H1 (cell line): ENCODE data around the gene DMBX1. TPM values are rescaled to one million over a fixed set of nuclear protein-coding genes. Genes with fewer than 3 reads are reported as not detected.

Source experiments
- CTCF ChIA-PET: fragments of 300-600 bp; sonication (Branson Sonifier 250); formaldehyde crosslinking; loops from one replicate; lab custom pipeline; 2021; ENCODE audit not compliant: partially characterized antibody; lab: Charles Lee
- POLR2A ChIA-PET: fragments of 300-600 bp; sonication (Branson Sonifier 250); formaldehyde crosslinking; loops from one replicate; lab custom pipeline; 2021; ENCODE audit warnings: inconsistent platforms; ENCODE audit not compliant: partially characterized antibody; lab: Charles Lee
- DNase-seq, 2 experiments: peaks; one replicate each; pipeline versions ENCODE4 v3.0.0 to v3.0.0-alpha.2; 2010 to 2022; ENCODE audit warnings: low spot score in 2 of 2, low read depth in 1 of 2, mixed read lengths in 1 of 2
- FAIRE-seq: peaks from 2 replicates; lab custom pipeline; 2011; peaks lifted over from hg19 to GRCh38; lab: Jason Lieb, UNC
- H2AFZ ChIP-seq: 2 replicates; pipeline ENCODE4 v1.8.1; 2012; ENCODE audit warnings: low read length, inconsistent platforms
- H2AK5ac ChIP-seq: 2 replicates; pipeline ENCODE4 v1.6.1; 2013; ENCODE audit warnings: low read depth, low read length
- H2BK120ac ChIP-seq: replicated peaks from 2 replicates; pipeline ENCODE3; 2013; ENCODE audit warnings: low read depth, low read length, inconsistent platforms
- H2BK12ac ChIP-seq: 2 replicates; pipeline ENCODE4 v1.6.1; 2013; ENCODE audit warnings: low read depth, low read length
- H2BK15ac ChIP-seq: 2 replicates; pipeline ENCODE4 v1.6.1; 2013; ENCODE audit warnings: low read length
- H2BK20ac ChIP-seq: 2 replicates; pipeline ENCODE4 v1.6.1; 2013; ENCODE audit warnings: low read length
- H2BK5ac ChIP-seq: 2 replicates; pipeline ENCODE4 v1.6.1; 2013; ENCODE audit warnings: low read depth, low read length
- H3K14ac ChIP-seq: 2 replicates; pipeline ENCODE4 v1.6.1; 2013; ENCODE audit warnings: inconsistent platforms; ENCODE audit not compliant: insufficient read length
- H3K18ac ChIP-seq: 2 replicates; pipeline ENCODE4 v1.6.1; 2013; ENCODE audit warnings: low read length; ENCODE audit errors: extremely low read depth
- H3K23ac ChIP-seq: 2 replicates; pipeline ENCODE4 v1.6.1; 2013; ENCODE audit warnings: inconsistent platforms; ENCODE audit not compliant: insufficient read length
- H3K23me2 ChIP-seq: 2 replicates; pipeline ENCODE4 v1.6.1; 2013; ENCODE audit warnings: low read depth, low read length
- H3K27ac ChIP-seq: 2 replicates; pipeline ENCODE4 v1.6.1; 2011; ENCODE audit warnings: low read depth, low read length, inconsistent platforms
- H3K27me3 ChIP-seq, 4 experiments: replicated peaks in 1 of 4; 1 replicate in 1 of 4; 2 replicates in 3 of 4; pipeline versions ENCODE4 v1.6.1 to v1.8.1; 2011 to 2013; ENCODE audit warnings: low read length in 3 of 4, mild to moderate bottlenecking in 3 of 4, inconsistent platforms in 2 of 4, mixed read lengths in 2 of 4, moderate library complexity in 1 of 4; ENCODE audit not compliant: control insufficient read depth in 3 of 4, insufficient read depth in 3 of 4; ENCODE audit errors: extremely low read depth in 1 of 4
- H3K36me3 ChIP-seq, 4 experiments: 2 replicates each; pipeline versions ENCODE4 v1.6.1 to v1.8.1; 2011 to 2013; ENCODE audit warnings: mild to moderate bottlenecking in 4 of 4, low read length in 3 of 4, moderate library complexity in 2 of 4, control low read depth in 1 of 4, inconsistent platforms in 1 of 4; ENCODE audit not compliant: insufficient read depth in 4 of 4, control insufficient read depth in 2 of 4
- H3K4ac ChIP-seq: replicated peaks from 2 replicates; pipeline ENCODE3; 2013; ENCODE audit warnings: low read length, low read depth, mixed read lengths, inconsistent platforms; ENCODE audit not compliant: insufficient read length
- H3K4me1 ChIP-seq, 4 experiments: replicated peaks in 1 of 4; 1 replicate in 1 of 4; 2 replicates in 3 of 4; pipeline versions ENCODE4 v1.6.1 to v1.8.1; 2011 to 2013; ENCODE audit warnings: low read length in 3 of 4, inconsistent platforms in 2 of 4, mixed read lengths in 1 of 4; ENCODE audit not compliant: insufficient read depth in 4 of 4, control insufficient read depth in 3 of 4
- H3K4me2 ChIP-seq, 2 experiments: 2 replicates each; pipeline versions ENCODE4 v1.6.1 to v1.8.1; 2011 to 2013; ENCODE audit warnings: low read depth in 2 of 2, low read length in 2 of 2, control low read depth in 1 of 2, inconsistent platforms in 1 of 2, mild to moderate bottlenecking in 1 of 2; ENCODE audit not compliant: insufficient read depth in 1 of 2
- H3K4me3 ChIP-seq, 4 experiments: fragments of 200-600, 300-600 bp in 1 of 4; sonication (generic), shearing (Covaris generic), sonication (Bioruptor Twin) in 1 of 4; 2 replicates each; pipeline versions ENCODE4 v1.5.1 to v1.8.1; 2011 to 2016; ENCODE audit warnings: low read length in 4 of 4, low read depth in 3 of 4, control low read depth in 2 of 4, inconsistent platforms in 2 of 4, mild to moderate bottlenecking in 2 of 4, mixed read lengths in 1 of 4, moderate library complexity in 1 of 4; ENCODE audit not compliant: insufficient read depth in 2 of 4; ENCODE audit errors: extremely low read depth in 1 of 4
- H3K56ac ChIP-seq: replicated peaks from 2 replicates; pipeline ENCODE3; 2013; ENCODE audit warnings: low read depth, mild to moderate bottlenecking, mixed read lengths, low read length, inconsistent platforms; ENCODE audit not compliant: insufficient read length
- H3K79me1 ChIP-seq: 2 replicates; pipeline ENCODE4 v1.6.1; 2013; ENCODE audit warnings: low read depth, low read length, control low read depth
- H3K79me2 ChIP-seq, 2 experiments: 2 replicates each; pipeline versions ENCODE4 v1.6.1 to v1.8.1; 2012 to 2013; ENCODE audit warnings: low read length in 2 of 2, mild to moderate bottlenecking in 2 of 2, inconsistent platforms in 1 of 2; ENCODE audit not compliant: insufficient read depth in 2 of 2, control insufficient read depth in 1 of 2
- H3K9ac ChIP-seq, 4 experiments: replicated peaks in 1 of 4; 1 replicate in 1 of 4; 2 replicates in 3 of 4; pipeline versions ENCODE4 v1.6.1 to v1.8.1; 2011 to 2013; ENCODE audit warnings: low read depth in 3 of 4, low read length in 3 of 4, control low read depth in 2 of 4, mild to moderate bottlenecking in 2 of 4, moderate library complexity in 2 of 4, inconsistent platforms in 1 of 4; ENCODE audit errors: extremely low read depth in 1 of 4
- H3K9me3 ChIP-seq, 2 experiments: 2 replicates each; pipeline versions ENCODE4 v1.6.1 to v1.8.1; 2012 to 2013; ENCODE audit warnings: mild to moderate bottlenecking in 2 of 2, moderate library complexity in 2 of 2, control low read depth in 1 of 2, inconsistent platforms in 1 of 2, low read depth in 1 of 2, low read length in 1 of 2, mixed read lengths in 1 of 2; ENCODE audit not compliant: insufficient read depth in 2 of 2
- H4K20me1 ChIP-seq, 2 experiments: replicated peaks in 1 of 2; 2 replicates each; pipeline versions ENCODE3 to v1.8.1; 2011 to 2013; ENCODE audit warnings: inconsistent platforms in 2 of 2, low read length in 2 of 2, mild to moderate bottlenecking in 1 of 2; ENCODE audit not compliant: insufficient read depth in 2 of 2, control insufficient read depth in 1 of 2
- H4K5ac ChIP-seq: 2 replicates; pipeline ENCODE4 v1.6.1; 2013; ENCODE audit warnings: low read length, low read depth, mixed read lengths, inconsistent platforms; ENCODE audit not compliant: insufficient read length
- H4K8ac ChIP-seq: 2 replicates; pipeline ENCODE4 v1.8.0; 2013; ENCODE audit warnings: mild to moderate bottlenecking, moderate library complexity, low read length, inconsistent platforms; ENCODE audit not compliant: insufficient read depth; ENCODE audit errors: extremely low read depth
- H4K91ac ChIP-seq: replicated peaks from 2 replicates; pipeline ENCODE3; 2013; ENCODE audit warnings: low read length, mixed read lengths, inconsistent platforms; ENCODE audit not compliant: insufficient read length
- CREB1 ChIP-seq: IDR thresholded peaks from 2 replicates; pipeline ENCODE4 v1.6.1; 2012; ENCODE audit warnings: inconsistent platforms
- SUZ12 ChIP-seq: fragments of 200-600 bp; sonication (generic); IDR thresholded peaks from 2 replicates; pipeline ENCODE4 v1.6.1; 2012; ENCODE audit warnings: mild to moderate bottlenecking, inconsistent platforms, low read length, moderate library complexity, mixed read lengths
- YY1 ChIP-seq: IDR thresholded peaks from 2 replicates; pipeline ENCODE4 v1.6.1; 2011; ENCODE audit warnings: low read depth, mild to moderate bottlenecking, low read length
- WGBS, 2 experiments: shearing (Covaris generic) in 1 of 2; methylation state at CpG; one replicate each; pipeline versions ENCODE4 v1.1.6 to v1.1.7; 2013 to 2015; ENCODE audit warnings: low lambda C conversion rate in 2 of 2, mixed read lengths in 2 of 2, inconsistent platforms in 1 of 2, low coverage in 1 of 2, missing lambda C conversion rate in 1 of 2; ENCODE audit not compliant: insufficient replicate concordance in 2 of 2, insufficient coverage in 1 of 2, insufficient read length in 1 of 2; ENCODE audit errors: extremely low coverage in 1 of 2, missing lambda C conversion rate in 1 of 2; 5-methylcytosine and 5-hydroxymethylcytosine counted together
- polyA plus RNA-seq, 7 experiments: library from polyadenylated mRNA; depleted of rRNA in 3 of 7; stranded (reverse) in 5 of 7; unstranded in 2 of 7; fragments of >200 nt in 5 of 7; fragments of 200-250 nt in 2 of 7; gene quantifications; 1 replicate in 5 of 7; 2 replicates in 1 of 7; 4 replicates in 1 of 7; pipeline versions ENCODE4 v1.2.1 to v1.2.3, GENCODE V29; 2011 to 2013; ENCODE audit warnings: missing spikeins in 2 of 7, mixed read lengths in 2 of 7
- total RNA-seq: library from RNA; stranded (reverse); fragmentation: NEBNext Ultra II Directional; extraction: Animal tissue kit (Norgen Biotek cat#: 25700); gene quantifications from 2 replicates; pipeline ENCODE4 v1.2.1, GENCODE V29; 2021

The DMBX1 gene
- total and polyA plus RNA-seq, 2 of the 8 experiments (the other 6 are each of a cell fraction or from before 2014, with no cell fraction given): 0.23 to 0.30 TPM

DNA sequence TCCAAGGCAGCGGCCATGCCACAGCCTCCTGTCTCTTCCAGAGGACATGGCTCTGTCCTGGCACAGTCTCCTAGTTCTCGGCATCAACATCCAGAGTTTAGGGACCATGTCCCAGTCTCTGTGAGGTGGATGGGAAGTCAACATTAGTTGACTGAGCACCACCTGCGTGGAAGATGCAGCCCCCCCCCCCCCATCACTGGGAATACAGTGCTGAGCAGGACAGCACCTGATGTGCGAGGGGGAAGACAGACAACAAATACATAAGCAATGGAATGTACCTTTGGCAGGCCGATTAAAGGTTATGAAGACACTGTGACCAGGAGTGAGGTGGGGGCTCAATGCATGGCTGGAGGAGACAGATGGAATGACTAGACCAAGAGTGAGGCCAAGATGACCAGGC lies 35.2 kb downstream of the DMBX1 start:
- Histone ChIP-seq H3K18ac (peak overlapping the region; percentile 36; the same call in 1 of the 2 replicates), H4K5ac (no peak overlapping the region), H2BK15ac (no peak overlapping the region), H4K20me1 (peaks cover 1 to 2% of the 10 kb centered on the region in 2 experiments), H3K79me1 (no peaks in the 10 kb centered on the region), H2BK20ac (no peak overlapping the region), H2BK120ac (no peak overlapping the region), H4K91ac (no peak overlapping the region), H3K9ac (no peak overlapping the region), H3K14ac (no peak overlapping the region), H2AFZ (no peak overlapping the region), H3K27me3 (peaks cover 13 to 68% (median 52%) of the 10 kb centered on the region in 4 experiments), H3K23ac (no peak overlapping the region), H3K9me3 (no peaks in the 10 kb centered on the region), H3K4me1 (peaks cover 17 to 47% (median 26%) of the 10 kb centered on the region in 4 experiments), H3K4me3 (peak overlapping the region in 1 of 4 experiments; percentile 21; a peak in 1 of 8 replicates), H4K8ac (no peak overlapping the region), H3K36me3 (no peaks in the 10 kb centered on the region), H3K56ac (no peak overlapping the region), H3K4ac (no peak overlapping the region), H3K23me2 (no peaks in the 10 kb centered on the region), H3K27ac (no peak overlapping the region), H3K4me2 (peak overlapping the region; percentile 48 to 50), H3K79me2 (no peaks in the 10 kb centered on the region), H2BK5ac (0 out of 2 replicates have a peak overlapping the region, but pooled peaks have one; percentile 17), H2BK12ac (peak overlapping the region; percentile 46; the same call in 1 of the 2 replicates), H2AK5ac (no peak overlapping the region)
- FAIRE-seq (no peak), DNase-seq (peak in 1 of 2 experiments; percentile 47)
- 70% methylated on average over 5 of the region's 5 CpGs; no CpG with 5 or more reads in 1 of the 2 experiments for WGBS, 2 experiments
- TF ChIP-seq YY1: no peak
- TF ChIP-seq SUZ12: 0 out of 2 replicates have a peak, but pooled peaks have one; percentile 16
- TF ChIP-seq CREB1: no peak
- CTCF ChIA-PET: interaction anchor here (1.3 to 18.9 kb wide), 7 partner anchors 5 to 76 kb away, joined by 3 to 322 read pairs (median 163); partner anchors contain the start of genes DMBX1 and KNCN
- POLR2A ChIA-PET: no interaction called here
